Hepatocyte (in vitro differentiated cells): ENCODE measurements around the gene LIMS1. TPM values are rescaled to one million over a fixed set of nuclear protein-coding genes. Genes with fewer than 3 reads are reported as not detected.

Source experiments
- DNase-seq: peaks from one replicate; pipeline ENCODE4 v3.0.0-alpha.2; 2016; ENCODE audit warnings: low spot score
- H2AFZ ChIP-seq: fragments of 200-600 bp; sonication (generic); 2 replicates; pipeline ENCODE4 v1.6.0; 2016; ENCODE audit warnings: antibody characterized with exemption, mild to moderate bottlenecking
- H3K27ac ChIP-seq: fragments of 200-600 bp; sonication (generic); 2 replicates; pipeline ENCODE4 v1.5.1; 2016; ENCODE audit warnings: mild to moderate bottlenecking
- H3K27me3 ChIP-seq: fragments of 200-600 bp; sonication (generic); 2 replicates; pipeline ENCODE4 v1.6.1; 2016
- H3K36me3 ChIP-seq: fragments of 200-600 bp; sonication (generic); replicated peaks from 2 replicates; pipeline ENCODE4 v1.5.1; 2016; ENCODE audit warnings: low read depth; ENCODE audit not compliant: insufficient read depth
- H3K4me1 ChIP-seq: fragments of 200-600 bp; sonication (generic); 2 replicates; pipeline ENCODE4 v1.5.1; 2016; ENCODE audit warnings: mild to moderate bottlenecking, moderate library complexity; ENCODE audit not compliant: insufficient read depth
- H3K4me2 ChIP-seq: fragments of 200-600 bp; sonication (generic); 2 replicates; pipeline ENCODE4 v1.6.0; 2016
- H3K4me3 ChIP-seq: fragments of 200-600 bp; sonication (generic); 2 replicates; pipeline ENCODE4 v1.5.1; 2016; ENCODE audit warnings: mild to moderate bottlenecking
- H3K79me2 ChIP-seq: fragments of 200-600 bp; sonication (generic); 2 replicates; pipeline ENCODE4 v1.6.0; 2017; ENCODE audit warnings: mild to moderate bottlenecking
- H3K9me2 ChIP-seq: fragments of 200-600 bp; sonication (generic); replicated peaks from 2 replicates; pipeline ENCODE4 v1.6.0; 2017; ENCODE audit warnings: mild to moderate bottlenecking; ENCODE audit not compliant: insufficient read depth
- H3K9me3 ChIP-seq: fragments of 200-600 bp; sonication (generic); 2 replicates; pipeline ENCODE4 v1.5.1; 2016; ENCODE audit warnings: low read depth, mild to moderate bottlenecking
- H4K20me1 ChIP-seq: fragments of 200-600 bp; sonication (generic); 2 replicates; pipeline ENCODE4 v1.6.0; 2016; ENCODE audit warnings: mild to moderate bottlenecking; ENCODE audit not compliant: insufficient read depth, poor library complexity, severe bottlenecking
- EZH2 ChIP-seq: fragments of 200-600 bp; sonication (generic); IDR thresholded peaks from 2 replicates; pipeline ENCODE4 v1.6.1; 2016; ENCODE audit warnings: antibody characterized with exemption, mild to moderate bottlenecking, borderline replicate concordance
- EZH2phosphoT487 ChIP-seq: fragments of 200-600 bp; sonication (generic); IDR thresholded peaks from one replicate; pipeline ENCODE4 v1.6.1; 2018; ENCODE audit warnings: antibody characterized with exemption, mild to moderate bottlenecking, low read depth, moderate library complexity; ENCODE audit not compliant: unreplicated experiment, severe bottlenecking
- WGBS: methylation state at CpG from one replicate; pipeline ENCODE4 v1.1.6; 2016; ENCODE audit warnings: low lambda C conversion rate; ENCODE audit errors: missing lambda C conversion rate; 5-methylcytosine and 5-hydroxymethylcytosine counted together
- polyA plus RNA-seq: library from polyadenylated mRNA; unstranded; fragments of >200 nt; fragmentation: Nextera tagmentation; extraction: Ambion mirVana; gene quantifications from 2 replicates; pipeline ENCODE4 v1.2.1, GENCODE V29; 2016
- total RNA-seq: library from RNA; depleted of rRNA; stranded (reverse); fragments of >200 nt; gene quantifications from 2 replicates; pipeline ENCODE4 v1.2.3, GENCODE V29; 2014
- TF ChIP-seq, protein P1 (sequence below): fragments of 200-600 bp; sonication (generic); IDR thresholded peaks from 2 replicates; pipeline ENCODE4 v1.5.1; 2016; ENCODE audit warnings: antibody characterized with exemption, mild to moderate bottlenecking; ENCODE audit not compliant: poor library complexity

The LIMS1 gene
- total and polyA plus RNA-seq, 2 experiments from 2014 or later: 40.0 to 102 TPM

DNA sequence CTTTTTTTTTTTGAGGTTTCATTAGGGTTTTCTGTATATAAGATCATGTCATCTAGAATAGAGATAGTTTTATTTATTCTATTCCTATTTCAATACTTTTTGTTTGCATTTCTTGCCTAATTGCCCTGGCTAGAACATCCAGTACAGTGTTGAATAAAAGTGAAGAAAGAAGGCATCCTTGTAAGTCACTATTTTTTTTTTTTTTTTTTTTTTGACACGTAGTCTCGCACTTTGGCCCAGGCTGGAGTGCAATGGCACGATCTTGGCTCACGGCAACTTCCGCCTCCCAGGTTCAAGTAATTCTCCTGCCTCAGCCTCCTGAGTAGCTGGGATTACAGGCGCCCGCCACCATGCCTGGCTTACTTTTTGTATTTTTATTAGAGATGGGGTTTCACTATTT, 157.2 kb downstream of the LIMS1 start:
- DNase-seq: no peak

DNA sequence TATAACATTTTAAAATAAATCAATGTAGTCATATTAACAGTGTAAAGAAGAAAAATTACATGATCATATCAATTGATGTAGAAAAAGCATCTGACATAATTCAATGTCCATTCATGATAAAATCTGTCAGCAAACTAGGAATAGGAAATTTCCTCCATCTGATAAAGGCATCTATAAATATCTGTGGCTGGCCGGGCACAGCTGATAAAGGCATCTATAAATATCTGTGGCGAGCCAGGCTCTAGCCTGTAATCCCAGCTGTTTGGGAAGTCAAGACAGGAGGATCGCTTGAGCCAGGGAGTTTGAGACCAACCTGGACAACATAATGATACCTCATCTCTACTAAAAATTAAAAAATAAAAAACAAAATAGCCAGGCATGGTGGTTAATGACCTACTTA, 166.9 kb downstream of the LIMS1 start:
- no peak for TF ChIP-seq EZH2
- TF ChIP-seq EZH2phosphoT487: no peak
- TF ChIP-seq, protein P1, sequence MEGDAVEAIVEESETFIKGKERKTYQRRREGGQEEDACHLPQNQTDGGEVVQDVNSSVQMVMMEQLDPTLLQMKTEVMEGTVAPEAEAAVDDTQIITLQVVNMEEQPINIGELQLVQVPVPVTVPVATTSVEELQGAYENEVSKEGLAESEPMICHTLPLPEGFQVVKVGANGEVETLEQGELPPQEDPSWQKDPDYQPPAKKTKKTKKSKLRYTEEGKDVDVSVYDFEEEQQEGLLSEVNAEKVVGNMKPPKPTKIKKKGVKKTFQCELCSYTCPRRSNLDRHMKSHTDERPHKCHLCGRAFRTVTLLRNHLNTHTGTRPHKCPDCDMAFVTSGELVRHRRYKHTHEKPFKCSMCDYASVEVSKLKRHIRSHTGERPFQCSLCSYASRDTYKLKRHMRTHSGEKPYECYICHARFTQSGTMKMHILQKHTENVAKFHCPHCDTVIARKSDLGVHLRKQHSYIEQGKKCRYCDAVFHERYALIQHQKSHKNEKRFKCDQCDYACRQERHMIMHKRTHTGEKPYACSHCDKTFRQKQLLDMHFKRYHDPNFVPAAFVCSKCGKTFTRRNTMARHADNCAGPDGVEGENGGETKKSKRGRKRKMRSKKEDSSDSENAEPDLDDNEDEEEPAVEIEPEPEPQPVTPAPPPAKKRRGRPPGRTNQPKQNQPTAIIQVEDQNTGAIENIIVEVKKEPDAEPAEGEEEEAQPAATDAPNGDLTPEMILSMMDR: no peak
- no peak overlapping the region for H3K27ac ChIP-seq
- H3K27me3 ChIP-seq: no peaks in the 10 kb centered on the region
- 46% methylated on average over 3 of the region's 3 CpGs for WGBS
- no peaks in the 10 kb centered on the region for H3K9me2 ChIP-seq
- no peaks in the 10 kb centered on the region for H3K4me1 ChIP-seq
- no peaks in the 10 kb centered on the region for H3K36me3 ChIP-seq
- no peak overlapping the region for H3K4me2 ChIP-seq
- no peak overlapping the region for H3K4me3 ChIP-seq
- no peaks in the 10 kb centered on the region for H4K20me1 ChIP-seq
- no peak overlapping the region for H2AFZ ChIP-seq
- H3K9me3 ChIP-seq: no peaks in the 10 kb centered on the region
- DNase-seq: no peak
- H3K79me2 ChIP-seq: no peaks in the 10 kb centered on the region

More for the DNA sequence above, 157.2 kb downstream of the LIMS1 start:
- TF ChIP-seq EZH2 (no peak), EZH2phosphoT487 (no peak)
- TF ChIP-seq, protein P1: no peak
- Histone ChIP-seq H3K36me3 (no peaks in the 10 kb centered on the region), H3K4me1 (no peaks in the 10 kb centered on the region), H2AFZ (no peak overlapping the region), H3K27ac (no peak overlapping the region), H3K4me3 (no peak overlapping the region), H3K9me3 (no peaks in the 10 kb centered on the region), H4K20me1 (no peaks in the 10 kb centered on the region), H3K9me2 (no peaks in the 10 kb centered on the region), H3K27me3 (no peaks in the 10 kb centered on the region), H3K79me2 (no peaks in the 10 kb centered on the region), H3K4me2 (no peak overlapping the region)
- WGBS: 96% methylated on average over 7 of the region's 7 CpGs

DNA sequence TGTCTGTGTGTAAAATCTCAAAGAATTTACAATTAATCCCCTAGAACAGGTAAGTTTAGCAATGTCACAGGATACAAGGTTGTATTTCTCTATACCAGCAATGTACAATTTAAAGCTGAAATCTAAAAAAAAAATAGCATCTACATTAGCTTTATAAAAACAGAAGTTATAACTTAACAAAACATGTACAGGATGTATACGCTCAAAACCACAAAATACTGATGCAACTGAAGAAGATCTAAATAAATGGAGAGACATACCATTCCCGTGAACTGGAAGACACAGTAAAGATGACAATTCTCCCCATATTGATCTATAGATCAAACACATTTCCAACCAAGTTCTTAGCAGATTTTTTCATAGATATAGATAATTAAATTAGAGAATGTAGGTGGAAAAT, 167.5 kb downstream of the LIMS1 start:
- no peaks in the 10 kb centered on the region for H3K9me3 ChIP-seq
- no peak for DNase-seq
- TF ChIP-seq EZH2: no peak
- TF ChIP-seq, protein P1: no peak
- TF ChIP-seq EZH2phosphoT487: no peak
- H4K20me1 ChIP-seq: no peaks in the 10 kb centered on the region
- H3K79me2 ChIP-seq: no peaks in the 10 kb centered on the region
- no peaks in the 10 kb centered on the region for H3K4me1 ChIP-seq
- H3K4me2 ChIP-seq: no peak overlapping the region
- WGBS: 84% methylated on average over 2 of the region's 2 CpGs
- no peaks in the 10 kb centered on the region for H3K36me3 ChIP-seq
- no peak overlapping the region for H2AFZ ChIP-seq
- no peak overlapping the region for H3K27ac ChIP-seq
- no peaks in the 10 kb centered on the region for H3K27me3 ChIP-seq
- no peak overlapping the region for H3K4me3 ChIP-seq
- no peaks in the 10 kb centered on the region for H3K9me2 ChIP-seq

DNA sequence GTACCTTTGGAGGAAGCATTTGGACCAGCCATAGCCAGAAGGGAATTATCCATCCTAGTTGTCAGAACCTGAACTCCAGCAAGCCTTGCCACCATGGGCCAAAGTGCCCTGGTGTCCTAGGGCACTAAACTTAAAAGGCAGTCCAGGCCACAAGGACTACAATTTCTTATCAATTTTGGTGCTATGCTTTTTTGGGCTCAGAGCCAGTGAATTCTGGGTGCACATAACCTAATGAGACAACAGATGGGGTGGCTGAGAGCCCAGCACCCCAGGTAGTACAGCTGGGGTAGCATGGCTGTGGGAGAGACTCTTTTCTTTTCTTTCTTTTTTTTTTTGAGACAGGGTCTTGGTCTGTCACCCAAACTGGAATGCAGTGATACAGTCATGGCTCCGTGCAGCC, 170.6 kb downstream of the LIMS1 start:
- no peaks in the 10 kb centered on the region for H3K27me3 ChIP-seq
- no peaks in the 10 kb centered on the region for H3K9me3 ChIP-seq
- no peak for DNase-seq
- no peaks in the 10 kb centered on the region for H3K4me1 ChIP-seq
- no peaks in the 10 kb centered on the region for H3K9me2 ChIP-seq
- no peaks in the 10 kb centered on the region for H4K20me1 ChIP-seq
- no peak overlapping the region for H3K4me2 ChIP-seq
- no peaks in the 10 kb centered on the region for H3K36me3 ChIP-seq
- H3K79me2 ChIP-seq: no peaks in the 10 kb centered on the region
- H2AFZ ChIP-seq: no peak overlapping the region
- 85% methylated on average over 1 of the region's 1 CpG for WGBS
- no peak for TF ChIP-seq EZH2phosphoT487
- TF ChIP-seq EZH2: no peak
- TF ChIP-seq, protein P1: no peak
- no peak overlapping the region for H3K4me3 ChIP-seq
- H3K27ac ChIP-seq: no peak overlapping the region
